Measurements from ENCODE around the gene SLX4.

Gene SLX4

GRCh38 chr16:3601614-3602319 is 9.6 kb downstream of the SLX4 start:
- no peak for DNase-seq (ENCODE audit: low read depth)

DNA sequence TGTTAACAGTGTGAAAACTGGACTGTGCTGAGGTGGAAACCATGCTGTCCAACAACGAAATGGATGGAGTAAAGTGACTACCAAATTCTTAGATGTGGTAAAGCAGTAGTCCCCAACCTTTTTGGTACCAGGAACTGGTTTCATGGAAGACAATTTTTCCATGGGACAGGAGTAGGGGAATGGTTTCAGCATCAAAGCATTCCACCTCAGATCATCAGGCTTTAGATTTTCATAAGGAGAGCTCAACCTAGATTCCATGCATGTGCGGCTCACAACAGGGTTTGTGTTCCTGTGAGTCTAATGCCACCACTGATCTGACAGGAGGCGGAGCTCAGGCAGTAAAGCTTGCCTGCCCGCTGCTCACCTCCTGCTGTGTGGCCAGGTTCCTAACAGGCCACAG is 11.5 kb downstream of the SLX4 start:
- DNase-seq (ENCODE audit: low read depth): no peak

DNA sequence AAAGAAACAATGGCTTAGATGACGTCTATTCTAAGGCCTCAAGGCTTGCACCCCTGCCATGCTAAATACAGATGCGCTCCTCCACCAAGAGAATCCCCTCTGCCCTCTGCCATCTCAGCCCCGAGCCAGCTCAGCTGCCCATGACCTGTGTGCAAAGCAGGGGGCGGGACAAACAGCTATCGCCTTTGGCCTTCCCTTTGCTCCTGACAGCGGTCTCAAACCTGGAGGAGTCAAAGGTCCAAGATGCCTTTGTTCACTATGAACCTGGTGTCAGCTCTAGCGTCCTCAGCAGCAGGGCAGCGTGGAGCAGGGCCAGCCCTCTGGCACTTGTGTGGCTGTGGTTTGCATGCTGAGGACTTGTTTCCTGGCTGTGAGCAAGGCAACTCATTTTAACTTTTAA is 12.3 kb downstream of the SLX4 start:
- no peak for DNase-seq (ENCODE audit: low read depth)

GRCh38 chr16:3598236-3598635 is 13.2 kb downstream of the SLX4 start:
- DNase-seq (ENCODE audit: low read depth): no peak

GRCh38 chr16:3597676-3598075 is 13.7 kb downstream of the SLX4 start:
- no peak for DNase-seq (ENCODE audit: low read depth)

- DNase-seq (ENCODE audit: low read depth): no peak
Observed at GRCh38 chr16:3597226-3597625, 14.2 kb downstream of the SLX4 start.

DNA sequence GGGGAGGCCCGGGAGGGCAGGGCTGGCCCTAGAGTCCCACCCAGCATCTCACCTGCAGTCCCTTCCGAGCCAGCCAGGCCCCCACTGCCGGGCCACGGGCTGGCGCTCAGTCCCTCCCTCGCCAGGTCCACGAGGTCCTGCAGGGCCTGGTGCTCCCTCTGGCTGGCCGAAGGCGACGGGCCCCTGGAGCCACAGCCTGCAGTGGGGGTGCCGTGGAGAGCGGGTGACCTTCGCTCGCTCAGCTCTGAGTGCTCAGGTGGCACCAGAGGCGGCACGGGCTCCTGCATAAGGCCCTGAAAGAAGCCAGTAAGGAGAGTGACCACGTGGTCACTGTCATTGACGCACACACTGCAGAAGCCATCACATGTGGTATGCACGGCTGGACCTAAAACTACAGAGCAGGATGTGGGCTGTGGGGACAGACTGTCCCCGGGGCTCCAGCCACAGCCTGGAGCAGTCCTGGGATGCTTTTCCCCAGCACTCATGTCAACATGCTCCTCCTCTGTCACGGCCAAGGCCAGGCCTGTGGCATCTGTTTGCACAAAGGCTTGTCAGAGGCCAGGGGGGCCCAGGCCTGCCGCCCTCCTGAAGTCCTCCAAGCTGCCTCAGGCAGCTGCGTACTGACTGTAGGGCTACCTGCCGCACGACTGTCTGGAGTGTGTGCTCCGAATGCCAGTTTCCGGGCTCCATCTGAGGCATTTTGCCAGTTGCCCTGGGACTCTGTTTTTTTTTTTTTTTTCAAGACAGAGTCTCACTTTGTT is 15.1 kb downstream of the SLX4 start:
- DNase-seq (ENCODE audit: low read depth): no peak

GRCh38 chr16:3595521-3596021 is 15.8 kb downstream of the SLX4 start:
- DNase-seq (ENCODE audit: low read depth): no peak

DNA sequence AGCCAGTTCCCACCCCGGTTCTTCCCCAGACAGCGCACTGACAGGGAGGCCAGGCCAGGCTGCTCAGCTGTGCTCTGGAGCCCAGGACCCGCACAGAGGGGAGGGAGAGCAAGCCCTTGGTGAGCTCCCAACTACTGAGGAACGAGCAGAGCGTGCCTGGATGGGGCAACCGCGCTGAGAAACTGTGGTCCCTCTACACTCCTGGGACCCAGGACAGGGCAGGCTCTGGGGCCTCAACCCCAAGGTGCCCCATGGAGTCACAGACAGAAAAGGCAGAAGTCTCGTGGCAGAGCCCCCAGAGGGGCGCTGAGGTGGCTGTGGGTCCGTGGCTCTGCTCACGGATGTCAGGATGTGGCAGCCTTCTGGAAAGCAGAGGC is 16.3 kb downstream of the SLX4 start:
- no peak for DNase-seq (ENCODE audit: low read depth)

- DNase-seq (ENCODE audit: low read depth): no peak
Observed at GRCh38 chr16:3594316-3595109, 16.9 kb downstream of the SLX4 start.

DNA sequence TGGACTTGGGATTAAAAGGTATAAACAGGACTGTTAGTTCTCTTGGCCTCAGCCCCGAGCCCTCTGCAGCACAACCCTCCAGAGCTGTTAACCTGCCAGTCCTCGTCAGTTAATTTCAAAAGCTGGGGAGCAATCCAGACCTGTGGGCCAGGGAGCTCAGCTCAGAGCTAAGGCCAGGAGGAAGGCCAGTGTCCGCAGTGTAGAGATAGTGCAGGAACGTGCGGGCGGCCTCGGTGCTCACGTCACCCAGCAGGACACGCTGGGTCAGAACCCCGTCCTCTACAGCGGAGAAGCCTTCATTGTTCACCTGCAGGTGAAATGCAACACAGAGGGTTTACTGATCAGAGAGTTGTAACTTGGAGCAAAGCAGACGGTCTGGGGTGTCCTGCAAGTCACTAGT is 18.8 kb downstream of the SLX4 start:
- DNase-seq (ENCODE audit: low read depth): no peak

DNA sequence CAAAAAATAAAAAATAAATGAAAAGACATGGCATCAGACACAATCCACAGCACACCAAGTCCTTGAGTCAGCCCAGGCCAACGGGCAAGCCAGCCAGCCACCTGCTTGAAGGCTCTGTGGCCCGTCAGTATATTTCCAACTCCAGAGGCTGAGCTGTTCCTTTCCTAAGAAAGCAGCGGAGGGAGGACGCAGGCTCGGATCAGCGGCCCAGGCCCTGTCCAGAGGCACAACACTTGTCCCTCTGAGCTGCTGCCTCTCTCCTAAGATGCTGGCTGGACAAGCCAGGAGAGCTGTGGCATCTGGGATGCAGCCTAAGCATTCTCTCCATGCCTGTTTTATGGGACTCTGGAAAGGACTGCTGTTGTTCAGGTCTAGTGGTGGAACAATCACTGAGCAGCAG is 19.4 kb downstream of the SLX4 start:
- no peak for DNase-seq (ENCODE audit: low read depth)

DNA sequence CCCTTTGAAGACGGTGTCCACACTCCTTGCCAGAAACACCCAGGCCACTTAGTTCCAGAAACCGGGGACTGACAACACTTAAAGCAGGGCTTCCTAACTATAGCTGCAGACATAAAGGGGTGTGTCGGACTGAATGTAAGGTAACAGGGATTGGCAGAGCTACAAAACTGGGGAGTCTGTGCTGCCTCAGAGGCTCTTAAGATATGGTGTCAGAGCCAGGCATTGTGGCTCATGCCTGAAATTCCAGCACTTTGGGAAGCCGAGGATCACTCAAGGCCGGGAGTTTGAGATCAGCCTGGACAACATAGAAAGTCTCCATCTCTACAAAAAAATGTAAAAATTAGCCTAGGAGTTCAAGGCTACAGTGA is 20.0 kb downstream of the SLX4 start:
- no peak for DNase-seq (ENCODE audit: low read depth)

DNA sequence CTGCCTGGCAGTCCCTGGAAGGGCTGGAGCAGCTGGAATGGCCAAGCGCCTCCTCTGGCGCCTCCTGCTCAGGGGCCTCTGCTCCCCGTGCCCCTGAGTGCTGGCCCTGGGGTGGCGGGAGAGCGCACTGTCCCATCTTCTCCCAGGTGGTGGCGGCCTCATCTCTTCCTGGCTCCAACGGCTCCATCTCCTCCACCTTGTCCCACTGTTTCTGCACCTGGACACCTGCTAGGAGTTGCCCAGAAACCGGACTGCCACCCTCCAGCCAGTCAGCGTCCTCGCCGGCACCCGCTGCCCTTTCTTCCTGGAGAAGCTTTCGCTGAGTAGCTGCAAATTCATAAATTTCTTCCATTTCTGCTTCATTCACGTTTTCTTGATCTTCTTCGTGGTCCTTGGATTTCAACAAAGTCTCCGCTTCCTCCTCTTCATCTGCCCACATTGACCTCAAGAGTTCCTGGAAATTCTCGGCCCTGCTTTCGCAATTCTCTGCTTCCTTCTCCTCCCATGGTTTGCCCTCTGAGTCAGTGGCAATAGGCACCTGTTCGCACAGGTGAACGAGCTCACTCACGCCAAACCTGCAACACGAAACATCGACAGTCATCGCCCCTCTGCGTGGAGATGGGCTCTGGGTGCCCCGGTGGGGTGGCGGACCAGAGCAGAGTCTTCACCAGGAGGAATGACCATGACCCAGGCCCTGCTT is 20.5 kb downstream of the SLX4 start:
- DNase-seq (ENCODE audit: low read depth): no peak

- no peak for DNase-seq (ENCODE audit: low read depth)
Observed at GRCh38 chr16:3589991-3590701, 21.3 kb downstream of the SLX4 start.

- no peak for DNase-seq (ENCODE audit: low read depth)
Observed at GRCh38 chr16:3589441-3589921, 21.9 kb downstream of the SLX4 start.

DNA sequence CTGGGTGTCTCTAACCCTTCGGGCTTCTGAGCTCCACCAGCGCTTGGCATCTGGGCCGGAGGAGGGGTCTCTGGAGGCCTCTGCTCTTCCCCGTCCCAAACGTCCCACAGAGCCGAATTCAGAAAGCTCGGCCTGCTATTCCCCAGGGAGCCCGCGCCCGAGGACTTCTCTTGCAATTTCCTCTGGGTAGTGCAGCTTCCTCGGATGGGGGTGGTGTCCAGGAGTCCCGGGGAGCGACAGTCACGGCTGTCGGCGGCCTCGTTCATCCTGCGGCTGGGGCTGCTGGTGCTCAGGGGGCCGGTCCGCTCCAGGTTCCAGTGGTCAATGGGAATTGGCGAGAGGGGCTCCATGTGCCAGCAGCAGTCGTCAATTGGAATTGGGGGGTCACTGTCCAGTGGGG is 22.4 kb downstream of the SLX4 start:
- no peak for DNase-seq (ENCODE audit: low read depth)

GRCh38 chr16:3587547-3588110 is 23.8 kb downstream of the SLX4 start:
- no peak for DNase-seq (ENCODE audit: low read depth)

DNA sequence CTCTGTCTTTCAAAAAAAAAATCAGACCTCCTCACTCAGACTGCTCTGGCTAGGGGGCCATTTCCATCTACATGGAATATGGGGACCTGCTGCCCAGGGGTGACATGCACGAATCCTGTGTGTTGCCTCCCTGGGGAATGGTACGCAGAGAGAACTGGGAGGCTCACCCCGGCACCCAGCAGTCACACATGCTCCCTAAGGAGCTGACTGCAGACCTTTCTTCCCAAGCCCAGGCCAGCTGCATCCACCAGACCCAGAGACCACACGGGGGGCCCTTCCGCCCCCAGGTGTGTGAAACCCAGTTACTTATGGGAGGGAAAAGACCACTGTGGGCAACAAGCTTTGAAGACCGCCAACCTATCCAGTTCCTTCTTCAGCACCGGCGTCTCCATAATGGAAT is 27.0 kb downstream of the SLX4 start:
- no peak for DNase-seq (ENCODE audit: low read depth)

- DNase-seq (ENCODE audit: low read depth): no peak
Observed at GRCh38 chr16:3583303-3584038, 27.9 kb downstream of the SLX4 start.
